Kidney (tissue), 14 donors: ENCODE data around the gene SPAG5. TPM values are rescaled to one million over a fixed set of nuclear protein-coding genes. Genes with fewer than 3 reads are reported as not detected.

ENCODE experiments used
- DNase-seq, 5 donors: peaks; one replicate each; pipeline ENCODE4 v3.0.0-alpha.2; 2013 to 2020
- FAIRE-seq: peaks from 2 replicates; lab custom pipeline; 2012; peaks lifted over from hg19 to GRCh38; lab: Jason Lieb, UNC
- H3K27ac ChIP-seq, 2 donors: one replicate each; pipeline ENCODE4 v1.7.0; 2013; ENCODE audit warnings: low read depth in 2 of 2, low read length in 2 of 2, inconsistent platforms in 1 of 2
- H3K27me3 ChIP-seq: one replicate; pipeline ENCODE4 v1.7.1; 2013; ENCODE audit warnings: low read length, inconsistent platforms; ENCODE audit not compliant: control insufficient read depth, insufficient read depth
- H3K36me3 ChIP-seq, 3 donors: one replicate each; pipeline versions ENCODE4 v1.7.0 to v1.7.1; 2013; ENCODE audit warnings: low read length in 3 of 3, control low read depth in 1 of 3, inconsistent platforms in 1 of 3; ENCODE audit not compliant: insufficient read depth in 3 of 3, control insufficient read depth in 2 of 3
- H3K4me1 ChIP-seq, 3 donors: one replicate each; pipeline versions ENCODE4 v1.7.0 to v1.7.1; 2013; ENCODE audit warnings: low read length in 3 of 3, inconsistent platforms in 1 of 3, low read depth in 1 of 3; ENCODE audit not compliant: control insufficient read depth in 2 of 3, insufficient read depth in 2 of 3
- H3K4me3 ChIP-seq, 3 donors: one replicate each; pipeline versions ENCODE4 v1.7.0 to v1.8.1; 2013; ENCODE audit warnings: low read length in 3 of 3, control low read depth in 1 of 3, inconsistent platforms in 1 of 3
- H3K9ac ChIP-seq, 3 donors: one replicate each; pipeline versions ENCODE4 v1.7.0 to v1.7.1; 2013; ENCODE audit warnings: low read length in 3 of 3, control low read depth in 1 of 3, inconsistent platforms in 1 of 3
- H3K9me3 ChIP-seq, 3 donors: one replicate each; pipeline versions ENCODE4 v1.7.0 to v1.7.1; 2013; ENCODE audit warnings: low read length in 3 of 3, control low read depth in 1 of 3, inconsistent platforms in 1 of 3; ENCODE audit not compliant: control insufficient read depth in 2 of 3, insufficient read depth in 1 of 3
- CTCF ChIP-seq: IDR thresholded peaks from 3 replicates; pipeline ENCODE4 v1.5.1; 2012; ENCODE audit warnings: mild to moderate bottlenecking, moderate library complexity, borderline replicate concordance; ENCODE audit not compliant: insufficient read depth; ENCODE audit errors: extremely low read depth
- intact Hi-C: fragments of 100-400 bp; cut with DNase I; formaldehyde crosslinking; loops from one replicate; pipeline ENCODE4 v1.11.1; 2022
- polyA plus RNA-seq: library from polyadenylated mRNA; stranded (reverse); fragments of 350-450 nt; fragmentation: Illumina TruSeq; extraction: RNeasy Lipid Tissue Mini Kit (QIAGEN cat#74804); gene quantifications from one replicate; pipeline ENCODE4 v1.2.3, GENCODE V29; 2014; ENCODE audit warnings: low read depth, low replicate concordance; ENCODE audit not compliant: insufficient read depth
- total RNA-seq: library from RNA; stranded (reverse); fragmentation: NEBNext Ultra II Directional; extraction: Animal tissue kit (Norgen Biotek cat#: 25700); gene quantifications from one replicate; pipeline ENCODE4 v1.2.1, GENCODE V29; 2021
- donor health status: control.
- donor health status: control.
- donor health status: control.
- donor health status: control.
- donor health status: control.
- donor health status: DM: yes; HTN: yes; CAD: no.
- donor health status: Normal renal cell carcinoma (clear cell type).

SPAG5 gene
- total and polyA plus RNA-seq, 2 donors from 2014 or later: 7.4 to 123 TPM

- Histone ChIP-seq H3K36me3 (no peaks in the 10 kb centered on the region), H3K9me3 (no peaks in the 10 kb centered on the region), H3K27me3 (no peaks in the 10 kb centered on the region), H3K27ac (no peak overlapping the region), H3K4me3 (no peak overlapping the region), H3K4me1 (no peaks in the 10 kb centered on the region), H3K9ac (no peak overlapping the region)
- intact Hi-C loops: no loop called here
- no peak for FAIRE-seq
- TF ChIP-seq CTCF: no peak
- DNase-seq: peak in 3 of 5 donors; percentile 59 to 70 (median 66)
These were observed 66.5 kb downstream of the SPAG5 start for GRCh38 chr17:28532050-28532960.

DNA sequence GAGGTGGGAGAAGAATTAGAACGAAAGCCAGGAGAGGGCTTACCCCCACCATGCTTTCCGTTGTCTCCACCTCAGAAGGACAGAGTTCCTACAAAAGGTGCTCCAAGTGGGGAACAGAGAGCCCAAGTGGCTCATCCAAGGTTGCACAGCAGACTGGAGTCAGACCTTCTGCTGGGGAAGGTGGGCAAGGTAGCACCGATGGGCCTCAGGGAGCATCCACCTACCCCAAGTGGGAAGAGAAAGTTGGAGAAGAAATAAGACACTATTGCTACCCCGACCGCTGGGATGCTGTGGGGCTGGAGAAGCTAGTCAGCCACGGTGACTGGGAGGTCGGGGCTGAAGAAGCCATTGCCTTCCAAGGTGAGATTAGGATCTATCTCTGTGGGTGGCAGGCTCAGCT lies 67.9 kb downstream of the SPAG5 start:
- Histone ChIP-seq H3K36me3 (no peaks in the 10 kb centered on the region), H3K27me3 (no peaks in the 10 kb centered on the region), H3K9me3 (no peaks in the 10 kb centered on the region), H3K4me1 (peaks cover 0 to 2% (median 0%) of the 10 kb centered on the region in 3 donors), H3K9ac (no peak overlapping the region), H3K4me3 (no peak overlapping the region), H3K27ac (no peak overlapping the region)
- intact Hi-C loops: no loop called here
- no peak for TF ChIP-seq CTCF
- FAIRE-seq: no peak
- no peak for DNase-seq

- no peak overlapping the region for H3K27ac ChIP-seq
- no peaks in the 10 kb centered on the region for H3K27me3 ChIP-seq
- H3K9me3 ChIP-seq: no peaks in the 10 kb centered on the region
- TF ChIP-seq CTCF: no peak
- H3K36me3 ChIP-seq: no peaks in the 10 kb centered on the region
- H3K9ac ChIP-seq: no peak overlapping the region
- intact Hi-C loops: no loop called here
- DNase-seq (no peak), FAIRE-seq (no peak)
- H3K4me1 ChIP-seq: peaks cover 0 to 9% (median 2%) of the 10 kb centered on the region in 3 donors
- no peak overlapping the region for H3K4me3 ChIP-seq
These were observed 68.6 kb downstream of the SPAG5 start for GRCh38 chr17:28530250-28530649.
